ENCODE measurements around the gene TLE7. TPM values are rescaled to one million over a fixed set of nuclear protein-coding genes. Genes with fewer than 3 reads are reported as not detected.

The TLE7 gene
- total and polyA plus RNA-seq, 2 of the 4 experiments (the other 2 are of a cell fraction), result not detected

GRCh38 chr16:71404364-71404763 lies 37.5 kb downstream of the TLE7 start:
- Histone ChIP-seq H2AK5ac (ENCODE audit: low read depth, low read length) (no peak overlapping the region), H4K91ac (ENCODE audit: insufficient read depth, low read depth, low read length) (no peak overlapping the region), H4K5ac (ENCODE audit: low read depth, low read length) (no peak overlapping the region), H3K4me3 (ENCODE audit: insufficient read depth, low read depth, low read length) (no peak overlapping the region), H3K23ac (ENCODE audit: low read depth, low read length) (no peak overlapping the region), H2BK20ac (ENCODE audit: low read depth, low read length) (no peak overlapping the region), H4K20me1 (ENCODE audit: insufficient read depth, low read length) (no peaks in the 10 kb centered on the region), H3K18ac (ENCODE audit: low read depth, low read length) (no peak overlapping the region), H3K4me1 (ENCODE audit: control insufficient read depth, insufficient read depth, low read length) (no peaks in the 10 kb centered on the region), H3K9me1 (ENCODE audit: insufficient read depth, low read length) (no peaks in the 10 kb centered on the region), H3K56ac (ENCODE audit: extremely low read depth, insufficient read depth, low read length) (no peak overlapping the region), H2AK9ac (replicated peaks; ENCODE audit: low read depth, low read length, poor library complexity) (no peak overlapping the region), H3K14ac (replicated peaks; ENCODE audit: low read depth, low read length) (no peak overlapping the region), H3K27ac (ENCODE audit: insufficient read depth, low read length) (no peak overlapping the region), H2BK15ac (ENCODE audit: low read depth, low read length) (no peak overlapping the region), H3K4ac (ENCODE audit: low read depth, low read length) (no peak overlapping the region), H3K9me3 (ENCODE audit: control insufficient read depth, insufficient read depth, low read length) (no peaks in the 10 kb centered on the region), H2BK5ac (ENCODE audit: low read depth, low read length, poor library complexity, severe bottlenecking) (no peak overlapping the region), H2AFZ (replicated peaks; ENCODE audit: low read length, poor library complexity) (no peak overlapping the region), H3K9ac (ENCODE audit: low read depth, low read length) (no peak overlapping the region), H4K8ac (ENCODE audit: low read depth in 2 of 2, low read length in 2 of 2) (no peak overlapping the region), H3K4me2 (ENCODE audit: low read depth, low read length) (no peak overlapping the region), H2BK120ac (ENCODE audit: low read depth, low read length) (no peak overlapping the region), H3K36me3 (ENCODE audit: control insufficient read depth, insufficient read depth, low read length) (no peaks in the 10 kb centered on the region), H3K27me3 (ENCODE audit: control insufficient read depth, insufficient read depth, low read length) (peaks cover 11% of the 10 kb centered on the region), H3K79me1 (ENCODE audit: low read depth in 1 of 2, low read length in 2 of 2) (no peaks in the 10 kb centered on the region)
- ATAC-seq (ENCODE audit: low read depth) (no peak), DNase-seq (no peak)
- no CpG with 5 or more reads among the region's 4 CpGs for WGBS, 2 experiments (ENCODE audit: extremely low coverage in 2 of 2, insufficient read length in 1 of 2)
- POLR2A ChIA-PET (ENCODE audit: unreplicated experiment), result no interaction called here
- no TSS peak for BruUV-seq (replicated peaks)
- CTCF ChIA-PET, result no interaction called here
- dilution Hi-C loops (cut with HindIII; ENCODE audit: low sequenced_read_pairs, unreplicated experiment), result no loop called here
- TF ChIP-seq MXI1 (IDR thresholded peaks at IDR 0.05; ENCODE audit: borderline replicate concordance, low read depth, low read length) (no peak), RCOR1 (IDR thresholded peaks at IDR 0.05; ENCODE audit: insufficient replicate concordance, low read length) (no peak), POLR2A (IDR thresholded peaks at IDR 0.05; ENCODE audit: low read depth, low read length) (no peak), CEBPB (IDR thresholded peaks at IDR 0.05; ENCODE audit: low read depth, low read length) (no peak), CTCF (conservative IDR thresholded peaks at IDR 0.05; ENCODE audit: low read depth, low read length) (no peak), USF2 (IDR thresholded peaks at IDR 0.05; ENCODE audit: low read depth, low read length) (no peak), RAD21 (IDR thresholded peaks at IDR 0.05; ENCODE audit: low read length) (no peak), CHD1 (IDR thresholded peaks at IDR 0.05; ENCODE audit: low read depth, low read length) (no peak), NFE2L2 (IDR thresholded peaks at IDR 0.05; ENCODE audit: low read depth, low read length) (no peak), ELK1 (IDR thresholded peaks at IDR 0.05; ENCODE audit: borderline replicate concordance, low read depth, low read length) (no peak)
- intact Hi-C loops (cut with micrococcal nuclease), result no loop called here
- in situ Hi-C loops (cut with MboI; ENCODE audit: low sequenced_read_pairs), result no loop called here
